Vagina (tissue), 2 donors: Measurements from ENCODE around the gene RTN4IP1. TPM values are rescaled to one million over a fixed set of nuclear protein-coding genes. Genes with fewer than 3 reads are reported as not detected.

ENCODE experiments used
- DNase-seq, 2 donors: peaks; one replicate each; pipeline ENCODE4 v3.0.0-alpha.2; 2017; ENCODE audit errors: extremely low spot score in 2 of 2
- H3K27ac ChIP-seq: fragments of 200-600 bp; sonication (generic); one replicate; pipeline ENCODE4 v1.5.1; 2019
- H3K27me3 ChIP-seq: fragments of 200-600 bp; sonication (generic); one replicate; pipeline ENCODE4 v1.5.1; 2019
- H3K36me3 ChIP-seq, 2 donors: fragments of 200-600 bp; sonication (generic); one replicate each; pipeline ENCODE4 v1.5.1; 2017 to 2019
- H3K4me1 ChIP-seq: fragments of 200-600 bp; sonication (generic); one replicate; pipeline ENCODE4 v1.5.1; 2019
- H3K4me3 ChIP-seq, 2 donors: fragments of 200-600 bp; sonication (generic); 1 replicate in 1 of 2; 2 replicates in 1 of 2; pipeline ENCODE4 v1.5.1; 2016 to 2019
- H3K9me3 ChIP-seq: fragments of 200-600 bp; sonication (generic); one replicate; pipeline ENCODE4 v1.5.1; 2019
- CTCF ChIP-seq, 3 experiments: fragments of 450-650 bp in 2 of 3; fragments of 200-600 bp in 1 of 3; sonication (generic) in 1 of 3; IDR thresholded peaks; one replicate each; pipeline ENCODE4 v1.5.1; 2017 to 2019; ENCODE audit warnings: antibody characterized with exemption in 3 of 3, mild to moderate bottlenecking in 2 of 3, moderate library complexity in 2 of 3
- POLR2A ChIP-seq, 2 donors: fragments of 450-650 bp; IDR thresholded peaks; one replicate each; pipeline ENCODE4 v1.6.1; 2017; ENCODE audit warnings: antibody characterized with exemption in 2 of 2, mild to moderate bottlenecking in 2 of 2, moderate library complexity in 2 of 2
- POLR2AphosphoS5 ChIP-seq, 2 donors: sonication (generic); formaldehyde crosslinking; IDR thresholded peaks; one replicate each; pipeline ENCODE4 v1.9.0; 2017; ENCODE audit warnings: antibody characterized with exemption in 2 of 2, mild to moderate bottlenecking in 2 of 2, low read depth in 1 of 2; ENCODE audit not compliant: insufficient read depth in 1 of 2
- intact Hi-C: fragments of 100-400 bp; cut with DNase I; formaldehyde crosslinking; loops from one replicate; pipeline ENCODE4 v1.15.1; 2023
- total RNA-seq: library from RNA; depleted of rRNA; stranded (reverse); fragments of >200 nt; gene quantifications from one replicate; pipeline ENCODE4 v1.2.3, GENCODE V29; 2016

The RTN4IP1 gene
- total RNA-seq, 1 donor from 2014 or later, result 2.9 TPM

- H3K27me3 ChIP-seq, result no peaks in the 10 kb centered on the region
- no peak overlapping the region for H3K4me3 ChIP-seq
- no peak for DNase-seq
- H3K27ac ChIP-seq, result no peak overlapping the region
- H3K9me3 ChIP-seq, result no peaks in the 10 kb centered on the region
- no peak for TF ChIP-seq POLR2A (IDR thresholded peaks at IDR 0.05)
- no peak for TF ChIP-seq POLR2AphosphoS5 (IDR thresholded peaks at IDR 0.05; ENCODE audit: insufficient read depth in 1 of 2, low read depth in 1 of 2)
- TF ChIP-seq CTCF (IDR thresholded peaks at IDR 0.05), result no peak
- peaks cover 0 to 9% of the 10 kb centered on the region in 2 donors for H3K36me3 ChIP-seq
- intact Hi-C loops, result no loop called here
- no peaks in the 10 kb centered on the region for H3K4me1 ChIP-seq
Observed at GRCh38 chr6:106637717-106638341, 8.5 kb upstream of the RTN4IP1 start.

GRCh38 chr6:106637051-106637716, 7.9 kb upstream of the RTN4IP1 start:
- TF ChIP-seq POLR2AphosphoS5 (IDR thresholded peaks at IDR 0.05; ENCODE audit: insufficient read depth in 1 of 2, low read depth in 1 of 2), result no peak
- TF ChIP-seq CTCF (IDR thresholded peaks at IDR 0.05), result no peak
- TF ChIP-seq POLR2A (IDR thresholded peaks at IDR 0.05), result no peak
- Histone ChIP-seq H3K36me3 (peaks cover 0 to 3% of the 10 kb centered on the region in 2 donors), H3K27me3 (no peaks in the 10 kb centered on the region), H3K4me1 (no peaks in the 10 kb centered on the region), H3K4me3 (no peak overlapping the region), H3K27ac (no peak overlapping the region), H3K9me3 (no peaks in the 10 kb centered on the region)
- intact Hi-C loops, result no loop called here
- no peak for DNase-seq

- Histone ChIP-seq H3K27me3 (no peaks in the 10 kb centered on the region), H3K4me3 (no peak overlapping the region), H3K36me3 (no peaks in the 10 kb centered on the region), H3K27ac (no peak overlapping the region), H3K4me1 (peaks cover 13% of the 10 kb centered on the region), H3K9me3 (no peaks in the 10 kb centered on the region)
- TF ChIP-seq CTCF (IDR thresholded peaks at IDR 0.05), result no peak
- TF ChIP-seq POLR2A (IDR thresholded peaks at IDR 0.05), result no peak
- no peak for TF ChIP-seq POLR2AphosphoS5 (IDR thresholded peaks at IDR 0.05; ENCODE audit: insufficient read depth in 1 of 2, low read depth in 1 of 2)
- no peak for DNase-seq
- intact Hi-C loops, result no loop called here
Observed at GRCh38 chr6:106634565-106634964, 5.3 kb upstream of the RTN4IP1 start.

GRCh38 chr6:106631346-106631745, 2.0 kb upstream of the RTN4IP1 start:
- Histone ChIP-seq H3K36me3 (no peaks in the 10 kb centered on the region), H3K4me3 (no peak overlapping the region), H3K9me3 (no peaks in the 10 kb centered on the region), H3K27ac (no peak overlapping the region), H3K4me1 (peaks cover 24% of the 10 kb centered on the region), H3K27me3 (no peaks in the 10 kb centered on the region)
- no peak for TF ChIP-seq CTCF (IDR thresholded peaks at IDR 0.05)
- TF ChIP-seq POLR2AphosphoS5 (IDR thresholded peaks at IDR 0.05; ENCODE audit: insufficient read depth in 1 of 2, low read depth in 1 of 2), result no peak
- no peak for TF ChIP-seq POLR2A (IDR thresholded peaks at IDR 0.05)
- DNase-seq, result no peak
- intact Hi-C loops, result no loop called here

GRCh38 chr6:106630366-106630765, 1.1 kb upstream of the RTN4IP1 start:
- H3K27me3 ChIP-seq, result no peaks in the 10 kb centered on the region
- peak overlapping the region; percentile 80 to 98 for H3K4me3 ChIP-seq
- TF ChIP-seq CTCF (IDR thresholded peaks at IDR 0.05) (no peak), POLR2A (IDR thresholded peaks at IDR 0.05) (no peak), POLR2AphosphoS5 (IDR thresholded peaks at IDR 0.05; ENCODE audit: insufficient read depth in 1 of 2, low read depth in 1 of 2) (no peak)
- DNase-seq, result no peak
- H3K9me3 ChIP-seq, result no peaks in the 10 kb centered on the region
- intact Hi-C loops, result no loop called here
- H3K27ac ChIP-seq, result no peak overlapping the region
- no peaks in the 10 kb centered on the region for H3K36me3 ChIP-seq
- H3K4me1 ChIP-seq, result peaks cover 24% of the 10 kb centered on the region
